Stomach smooth muscle (tissue), 2 donors: ENCODE results near the gene CPLX3.

Experiments used
- H3K27ac ChIP-seq: one replicate; pipeline ENCODE4 v1.7.0; 2013; ENCODE audit warnings: mild to moderate bottlenecking, low read length, inconsistent platforms
- H3K27me3 ChIP-seq, 2 donors: one replicate each; pipeline ENCODE4 v1.7.0; 2013; ENCODE audit warnings: low read length in 2 of 2; ENCODE audit not compliant: insufficient read depth in 2 of 2, control insufficient read depth in 1 of 2
- H3K36me3 ChIP-seq, 2 donors: one replicate each; pipeline ENCODE4 v1.7.0; 2013; ENCODE audit warnings: low read length in 2 of 2; ENCODE audit not compliant: control insufficient read depth in 2 of 2, insufficient read depth in 2 of 2
- H3K4me1 ChIP-seq: one replicate; pipeline ENCODE4 v1.7.0; 2013; ENCODE audit warnings: low read length; ENCODE audit not compliant: control insufficient read depth, insufficient read depth
- H3K4me3 ChIP-seq, 2 donors: one replicate each; pipeline ENCODE4 v1.7.0; 2013; ENCODE audit warnings: low read length in 2 of 2
- H3K9ac ChIP-seq, 2 donors: one replicate each; pipeline ENCODE4 v1.7.0; 2013; ENCODE audit warnings: low read length in 2 of 2, mild to moderate bottlenecking in 1 of 2
- H3K9me3 ChIP-seq, 2 donors: one replicate each; pipeline ENCODE4 v1.7.0; 2013; ENCODE audit warnings: low read length in 2 of 2; ENCODE audit not compliant: control insufficient read depth in 2 of 2
- donor health status: healthy.
- donor health status: Pancreatic carcinoma.

CPLX3 gene

GRCh38 chr15:74807282-74807681, 19.1 kb upstream of the CPLX3 start:
- H3K9me3 ChIP-seq = no peaks in the 10 kb centered on the region
- no peaks in the 10 kb centered on the region for H3K27me3 ChIP-seq
- no peak overlapping the region for H3K9ac ChIP-seq
- H3K27ac ChIP-seq = no peak overlapping the region
- no peak overlapping the region for H3K4me3 ChIP-seq
- peaks cover 0 to 8% of the 10 kb centered on the region in 2 donors for H3K36me3 ChIP-seq
- no peaks in the 10 kb centered on the region for H3K4me1 ChIP-seq

DNA sequence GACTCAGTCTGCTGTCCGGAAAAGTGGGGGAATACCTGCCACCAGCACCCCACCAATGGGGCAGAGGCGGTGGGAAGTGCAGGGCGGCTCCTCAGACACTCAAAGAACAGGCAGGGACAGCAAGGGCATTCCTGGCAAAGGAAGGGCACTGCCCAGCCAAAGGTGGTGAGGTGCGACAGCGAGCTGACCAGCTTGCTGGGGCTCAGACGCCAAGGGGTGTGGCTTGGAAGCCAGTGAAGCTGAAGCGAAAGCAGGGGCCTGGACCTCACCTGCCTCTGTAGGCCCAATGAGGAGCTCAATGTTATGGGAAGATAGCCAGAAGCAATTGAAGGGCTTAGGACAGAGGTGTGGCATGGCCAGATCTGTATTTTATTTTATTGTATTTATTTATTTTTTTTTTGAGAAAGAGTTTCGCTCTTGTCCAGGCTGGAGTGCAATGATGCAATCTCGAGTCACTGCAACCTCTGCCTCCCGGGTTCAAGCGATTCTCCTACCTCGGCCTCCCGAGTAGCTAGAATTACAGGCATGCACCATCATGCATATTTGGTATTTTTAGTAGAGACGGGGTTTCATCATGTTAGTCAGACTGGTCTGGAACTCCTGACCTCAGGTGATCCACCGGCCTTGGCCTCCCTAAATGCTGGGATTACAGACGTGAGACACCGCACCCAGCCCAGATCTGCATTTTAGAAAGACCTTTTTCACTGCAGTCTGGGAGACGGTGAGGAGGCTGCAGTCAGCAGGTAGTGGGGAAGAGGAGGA, 18.2 kb upstream of the CPLX3 start:
- Histone ChIP-seq H3K9ac (peak overlapping the region in 1 of 2 donors; percentile 13), H3K36me3 (peaks cover 0 to 8% of the 10 kb centered on the region in 2 donors), H3K9me3 (no peaks in the 10 kb centered on the region), H3K27me3 (no peaks in the 10 kb centered on the region), H3K27ac (no peak overlapping the region), H3K4me1 (no peaks in the 10 kb centered on the region), H3K4me3 (no peak overlapping the region)

GRCh38 chr15:74808840-74809229, 17.6 kb upstream of the CPLX3 start:
- peaks cover 0 to 3% of the 10 kb centered on the region in 2 donors for H3K36me3 ChIP-seq

DNA sequence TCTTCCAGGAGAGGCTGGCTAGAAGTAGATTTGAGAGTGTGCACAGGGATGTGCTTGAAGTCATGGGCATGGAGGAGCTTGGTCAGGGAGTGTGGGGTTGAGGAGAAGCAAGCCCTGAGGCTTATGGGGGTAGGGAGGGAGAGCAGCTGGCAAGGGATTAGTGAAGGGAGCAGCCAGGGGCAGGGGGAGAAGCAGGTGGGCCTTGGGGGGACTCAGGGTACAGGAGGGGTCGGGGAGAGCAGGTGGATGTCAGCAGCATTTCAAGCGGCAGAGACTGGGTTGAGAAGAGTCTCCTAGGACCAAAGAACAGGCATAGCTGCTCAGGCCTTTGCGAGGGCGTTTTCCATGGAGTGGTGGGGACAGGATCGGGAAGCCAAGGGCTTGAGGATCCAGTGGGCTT, 17.2 kb upstream of the CPLX3 start:
- H3K9me3 ChIP-seq = no peaks in the 10 kb centered on the region
- no peak overlapping the region for H3K4me3 ChIP-seq
- peaks cover 0 to 1% of the 10 kb centered on the region in 2 donors for H3K36me3 ChIP-seq
- H3K27me3 ChIP-seq = no peaks in the 10 kb centered on the region
- no peak overlapping the region for H3K27ac ChIP-seq
- H3K9ac ChIP-seq = no peak overlapping the region
- H3K4me1 ChIP-seq = no peaks in the 10 kb centered on the region

More at GRCh38 chr15:74808840-74809229, 17.6 kb upstream of the CPLX3 start:
- Histone ChIP-seq H3K9me3 (no peaks in the 10 kb centered on the region), H3K27ac (no peak overlapping the region), H3K4me3 (no peak overlapping the region), H3K4me1 (no peaks in the 10 kb centered on the region), H3K9ac (peak overlapping the region in 1 of 2 donors; percentile 13), H3K27me3 (no peaks in the 10 kb centered on the region)

GRCh38 chr15:74809956-74810355, 16.5 kb upstream of the CPLX3 start:
- H3K9me3 ChIP-seq = no peaks in the 10 kb centered on the region
- no peaks in the 10 kb centered on the region for H3K27me3 ChIP-seq
- H3K4me3 ChIP-seq = no peak overlapping the region
- H3K36me3 ChIP-seq = no peaks in the 10 kb centered on the region
- no peak overlapping the region for H3K27ac ChIP-seq
- no peak overlapping the region for H3K9ac ChIP-seq
- peaks cover 3% of the 10 kb centered on the region for H3K4me1 ChIP-seq

GRCh38 chr15:74812533-74812932, 13.9 kb upstream of the CPLX3 start, which contains the start of gene LMAN1L:
Gene LMAN1L (plus strand): TSS chr15:74812835. CDS start chr15:74812855, 20 bp downstream.
- no peak within 1 kb of the TSS for H3K27ac ChIP-seq
- peaks cover 13% of the 10 kb centered on the region for H3K4me1 ChIP-seq
- H3K4me3 ChIP-seq = no peak within 1 kb of the TSS
- no peak within 1 kb of the TSS for H3K9ac ChIP-seq
- no peaks in the 10 kb centered on the region for H3K9me3 ChIP-seq
- no peaks in the 10 kb centered on the region for H3K36me3 ChIP-seq
- H3K27me3 ChIP-seq = no peaks in the 10 kb centered on the region

DNA sequence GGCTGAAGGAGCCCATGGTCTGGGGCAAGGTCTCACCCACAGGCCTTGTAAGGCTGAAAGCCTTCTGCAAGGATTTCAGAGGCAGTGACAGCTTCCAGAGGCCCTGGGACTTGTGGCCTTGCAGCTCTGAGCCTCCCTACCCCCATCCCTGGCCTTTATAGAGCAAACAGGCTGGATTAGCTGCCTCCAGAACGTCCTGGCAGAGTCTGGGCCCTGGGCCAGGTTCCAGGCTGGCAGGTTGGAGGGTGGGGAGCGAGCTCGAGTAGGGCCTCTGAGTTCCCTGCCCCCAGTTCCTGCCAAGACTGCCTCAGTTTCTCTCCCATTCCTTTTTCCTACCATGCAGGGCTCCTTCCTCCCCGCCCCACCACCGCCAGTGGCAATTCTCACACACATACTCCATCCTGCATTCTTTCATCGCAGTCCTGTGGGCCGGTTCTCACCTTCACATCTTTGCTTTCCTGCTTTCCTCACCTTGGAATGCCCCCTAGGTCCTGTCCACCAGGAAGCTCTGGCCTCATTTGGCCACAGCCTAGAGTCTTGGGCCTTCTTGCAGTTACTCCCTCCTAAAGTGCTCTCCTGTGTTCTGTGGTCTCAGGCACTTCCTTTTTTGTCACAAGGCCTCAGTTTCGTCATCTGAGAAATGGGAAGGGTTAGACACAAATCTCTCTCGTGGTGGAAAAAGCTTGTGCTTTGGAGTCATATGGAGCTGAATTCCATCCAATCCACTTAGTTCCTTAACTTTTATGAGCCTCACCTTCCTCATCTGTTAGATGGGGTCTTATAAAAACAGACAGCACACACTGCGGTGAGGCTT, 11.1 kb upstream of the CPLX3 start:
- peak overlapping the region in 1 of 2 donors; percentile 29 for H3K4me3 ChIP-seq
- no peaks in the 10 kb centered on the region for H3K9me3 ChIP-seq
- H3K9ac ChIP-seq = peak overlapping the region in 1 of 2 donors; percentile 51
- no peaks in the 10 kb centered on the region for H3K36me3 ChIP-seq
- H3K27ac ChIP-seq = peak overlapping the region; percentile 60
- H3K4me1 ChIP-seq = peaks cover 13% of the 10 kb centered on the region
- peaks cover 0 to 4% of the 10 kb centered on the region in 2 donors for H3K27me3 ChIP-seq

- Histone ChIP-seq H3K27ac (no peak overlapping the region), H3K9ac (no peak overlapping the region), H3K27me3 (peaks cover 0 to 4% of the 10 kb centered on the region in 2 donors)
Measured at GRCh38 chr15:74815961-74816360, 10.5 kb upstream of the CPLX3 start.

DNA sequence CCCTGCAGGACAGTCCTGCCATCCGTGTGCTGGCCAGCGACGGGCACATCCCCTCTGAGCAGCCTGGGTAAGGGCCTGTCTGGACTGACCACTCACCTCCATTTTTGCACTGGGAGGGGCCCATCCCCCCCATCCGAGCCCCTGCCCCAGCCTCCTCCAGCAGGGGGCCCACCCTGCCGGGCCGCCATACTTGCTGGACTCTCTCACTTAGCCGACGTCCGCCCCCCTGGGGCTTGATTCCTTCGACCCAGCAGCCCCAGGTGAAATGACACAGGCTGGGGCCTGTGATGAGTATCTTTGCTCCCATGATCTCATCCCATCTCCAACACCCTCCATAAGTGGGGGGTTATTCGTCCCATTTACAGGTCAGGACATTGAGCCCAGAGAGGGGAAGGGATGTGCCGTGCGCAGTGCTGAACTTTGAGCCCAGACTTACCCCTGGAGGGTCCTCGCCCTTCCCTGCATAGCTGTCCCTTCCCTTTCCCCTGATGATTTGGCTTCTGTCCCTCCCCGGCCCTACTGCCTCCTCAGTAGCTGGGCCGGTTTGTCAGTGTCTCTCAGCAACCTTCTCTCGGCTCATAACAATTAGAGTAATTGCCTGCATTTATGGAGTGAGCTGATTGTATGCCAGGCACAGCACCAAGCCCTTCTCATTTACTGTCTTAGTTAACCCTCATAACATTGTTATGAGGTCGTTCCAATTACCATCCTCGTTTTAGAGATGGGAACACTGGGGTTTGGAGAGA, 9.6 kb upstream of the CPLX3 start:
- no peak overlapping the region for H3K27ac ChIP-seq
- H3K9me3 ChIP-seq = no peaks in the 10 kb centered on the region
- H3K4me1 ChIP-seq = peaks cover 13% of the 10 kb centered on the region
- H3K9ac ChIP-seq = no peak overlapping the region
- H3K36me3 ChIP-seq = no peaks in the 10 kb centered on the region
- H3K27me3 ChIP-seq = peaks cover 0 to 4% of the 10 kb centered on the region in 2 donors
- no peak overlapping the region for H3K4me3 ChIP-seq

More at GRCh38 chr15:74815961-74816360, 10.5 kb upstream of the CPLX3 start:
- Histone ChIP-seq H3K9me3 (no peaks in the 10 kb centered on the region), H3K4me1 (peaks cover 13% of the 10 kb centered on the region), H3K4me3 (no peak overlapping the region), H3K36me3 (no peaks in the 10 kb centered on the region)

DNA sequence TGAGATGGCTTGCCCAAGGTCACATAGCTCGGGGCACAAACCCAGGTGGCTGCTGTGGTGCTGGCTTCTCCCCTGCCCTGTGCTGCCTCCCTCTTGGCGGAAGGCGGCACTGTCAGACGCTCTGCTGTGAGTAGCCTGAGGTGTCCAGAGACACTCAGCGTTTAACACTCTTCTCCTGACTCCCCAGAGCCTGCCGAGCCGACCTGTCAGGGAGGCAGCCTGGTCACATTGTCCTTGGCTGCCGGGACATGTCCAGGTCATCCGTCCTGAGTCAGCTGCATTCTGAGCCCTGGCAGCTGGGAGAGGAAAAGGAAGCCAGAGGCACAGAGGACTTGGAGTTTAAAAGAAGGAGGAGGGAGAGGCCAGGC, 9.1 kb upstream of the CPLX3 start:
- Histone ChIP-seq H3K27ac (no peak overlapping the region), H3K4me1 (peaks cover 13% of the 10 kb centered on the region), H3K36me3 (no peaks in the 10 kb centered on the region), H3K9me3 (no peaks in the 10 kb centered on the region), H3K4me3 (no peak overlapping the region), H3K9ac (no peak overlapping the region), H3K27me3 (peaks cover 0 to 4% of the 10 kb centered on the region in 2 donors)
